T-helper 9 cell (primary cell): ENCODE measurements around the gene TRIM9.
A peak's percentile ranks its signal among the peaks of the same experiment; 100 is the strongest.

ENCODE experiments used
- DNase-seq: peaks from one replicate; pipeline ENCODE4 v3.0.0-alpha.2; 2020

Gene TRIM9

GRCh38 chr14:51093371-51094281 is 1.3 kb downstream of the TRIM9 start:
- peak; percentile 16 for DNase-seq

- DNase-seq, result no peak
Measured at GRCh38 chr14:51092965-51093364, 1.9 kb downstream of the TRIM9 start.

GRCh38 chr14:51089278-51089677 is 5.6 kb downstream of the TRIM9 start:
- no peak for DNase-seq

- DNase-seq, result no peak
Measured at GRCh38 chr14:51087031-51087441, 7.9 kb downstream of the TRIM9 start.

GRCh38 chr14:51086044-51086443 is 8.9 kb downstream of the TRIM9 start:
- no peak for DNase-seq

- no peak for DNase-seq
Measured at GRCh38 chr14:51084962-51085361, 9.9 kb downstream of the TRIM9 start.

- DNase-seq, result no peak
Measured at GRCh38 chr14:51084507-51084906, 10.4 kb downstream of the TRIM9 start.

GRCh38 chr14:51082349-51082748 is 12.6 kb downstream of the TRIM9 start:
- no peak for DNase-seq

- DNase-seq, result no peak
Measured at GRCh38 chr14:51081712-51082111, 13.2 kb downstream of the TRIM9 start.

- no peak for DNase-seq
Measured at GRCh38 chr14:51081209-51081608, 13.7 kb downstream of the TRIM9 start.

- no peak for DNase-seq
Measured at GRCh38 chr14:51080645-51081044, 14.3 kb downstream of the TRIM9 start.

- no peak for DNase-seq
Measured at GRCh38 chr14:51079489-51079888, 15.4 kb downstream of the TRIM9 start.

- no peak for DNase-seq
Measured at GRCh38 chr14:51079085-51079484, 15.8 kb downstream of the TRIM9 start.

GRCh38 chr14:51074701-51075385 is 20.1 kb downstream of the TRIM9 start:
- DNase-seq, result no peak

GRCh38 chr14:51073731-51074130 is 21.2 kb downstream of the TRIM9 start:
- no peak for DNase-seq

- DNase-seq, result no peak
Measured at GRCh38 chr14:51072976-51073375, 21.9 kb downstream of the TRIM9 start.

GRCh38 chr14:51071857-51072256 is 23.0 kb downstream of the TRIM9 start:
- DNase-seq, result no peak

GRCh38 chr14:51070726-51071125 is 24.2 kb downstream of the TRIM9 start:
- DNase-seq, result no peak

GRCh38 chr14:51069055-51069454 is 25.9 kb downstream of the TRIM9 start:
- no peak for DNase-seq

- DNase-seq, result no peak
Measured at GRCh38 chr14:51068268-51068667, 26.6 kb downstream of the TRIM9 start.

- no peak for DNase-seq
Measured at GRCh38 chr14:51067295-51067694, 27.6 kb downstream of the TRIM9 start.

- DNase-seq, result no peak
Measured at GRCh38 chr14:51066576-51066975, 28.3 kb downstream of the TRIM9 start.

- DNase-seq, result no peak
Measured at GRCh38 chr14:51059032-51059431, 35.9 kb downstream of the TRIM9 start.

- no peak for DNase-seq
Measured at GRCh38 chr14:51058382-51058781, 36.5 kb downstream of the TRIM9 start.
